Panc1 (cell line): ENCODE results near the gene LIMS3. TPM values are rescaled to one million over a fixed set of nuclear protein-coding genes. Genes with fewer than 3 reads are reported as not detected.
"Not testable (repeated sequence)": the region's sequence is repeated elsewhere in the genome, so short reads cannot be mapped to it uniquely, and the experiment has no call there.

Experiments
- ATAC-seq: fragments of 200-7000 bp; cut with Tn5 transposase; 2 replicates; pipeline ENCODE4 v1.9.1; 2020; ENCODE audit warnings: mild to moderate bottlenecking, moderate library complexity
- BruUV-seq: library from RNA; stranded (reverse); fragments of 400-500 nt; replicated peaks from 2 replicates; lab custom pipeline; 2021; lab: Mats Ljungman, UMichigan
- CTCF ChIA-PET: fragments of 300-600 bp; sonication (Branson Sonifier 250); formaldehyde crosslinking; loops from one replicate; lab custom pipeline; 2022; ENCODE audit warnings: antibody characterized with exemption; lab: Charles Lee
- POLR2A ChIA-PET: fragments of 300-600 bp; sonication (Branson Sonifier 250); formaldehyde crosslinking; loops from one replicate; lab custom pipeline; 2022; ENCODE audit warnings: antibody characterized with exemption; lab: Charles Lee
- DNase-seq: peaks from one replicate; pipeline ENCODE4 v3.0.0-alpha.2; 2010; ENCODE audit warnings: low read depth, low spot score
- H3K27ac ChIP-seq: 2 replicates; pipeline ENCODE4 v1.5.1; 2011; ENCODE audit warnings: mild to moderate bottlenecking, low read length, inconsistent platforms
- H3K27me3 ChIP-seq: fragments of 200-500 bp; sonication (Bioruptor generic); 2 replicates; pipeline ENCODE4 v1.6.0; 2014; ENCODE audit warnings: low read length, inconsistent platforms; ENCODE audit not compliant: control insufficient read depth, insufficient read depth
- H3K36me3 ChIP-seq: fragments of 200-500 bp; sonication (Bioruptor generic); 2 replicates; pipeline ENCODE4 v1.5.1; 2014; ENCODE audit warnings: inconsistent platforms, mild to moderate bottlenecking, low read length, moderate library complexity; ENCODE audit not compliant: control insufficient read depth, insufficient read depth
- H3K4me1 ChIP-seq: 2 replicates; pipeline ENCODE4 v1.5.1; 2011; ENCODE audit warnings: inconsistent platforms, mild to moderate bottlenecking, low read length, moderate library complexity; ENCODE audit not compliant: control insufficient read depth, insufficient read depth
- H3K4me3 ChIP-seq, 2 experiments: 2 replicates each; pipeline ENCODE4 v1.5.1; 2011 to 2012; ENCODE audit warnings: low read depth in 2 of 2, low read length in 2 of 2, mild to moderate bottlenecking in 2 of 2, inconsistent platforms in 1 of 2, moderate library complexity in 1 of 2
- H3K9me3 ChIP-seq: fragments of 200-500 bp; sonication (Bioruptor generic); 2 replicates; pipeline ENCODE4 v1.5.1; 2014; ENCODE audit warnings: low read depth, mild to moderate bottlenecking, inconsistent platforms, low read length, moderate library complexity; ENCODE audit not compliant: control insufficient read depth, insufficient read depth
- in situ Hi-C: cut with HindIII; loops from 2 replicates; pipeline ENCODE4 v1.10.0; 2016; ENCODE audit warnings: low sequenced_read_pairs, low pct_unique_long_range_greater_than_20kb
- intact Hi-C: fragments of 100-400 bp; cut with micrococcal nuclease; formaldehyde crosslinking; loops from one replicate; pipeline ENCODE4 v1.10.0; 2022; ENCODE audit not compliant: unreplicated experiment
- total RNA-seq: library from RNA; stranded (reverse); gene quantifications from one replicate; pipeline ENCODE4 v1.2.1, GENCODE V29; 2021; ENCODE audit not compliant: unreplicated experiment

LIMS3 gene
- total RNA-seq, 1 experiment from 2014 or later: 2.6 TPM

GRCh38 chr2:109927803-109928202, 29.3 kb downstream of the LIMS3 start:
- H3K4me1 ChIP-seq, intact Hi-C loops, in situ Hi-C loops, H3K27ac ChIP-seq, H3K27me3 ChIP-seq, DNase-seq, CTCF ChIA-PET, POLR2A ChIA-PET, H3K4me3 ChIP-seq, BruUV-seq, H3K36me3 ChIP-seq, H3K9me3 ChIP-seq: not testable (repeated sequence)
- peak; percentile 54 for ATAC-seq

- BruUV-seq, H3K4me3 ChIP-seq, in situ Hi-C loops, POLR2A ChIA-PET, DNase-seq, H3K9me3 ChIP-seq, intact Hi-C loops, H3K36me3 ChIP-seq, H3K27ac ChIP-seq, CTCF ChIA-PET, H3K27me3 ChIP-seq, H3K4me1 ChIP-seq: not testable (repeated sequence)
- peak; percentile 33; the same call in 1 of the 2 replicates for ATAC-seq
These were observed 30.7 kb downstream of the LIMS3 start for GRCh38 chr2:109929222-109929621.

- H3K27me3 ChIP-seq, intact Hi-C loops, CTCF ChIA-PET, H3K9me3 ChIP-seq, in situ Hi-C loops, H3K4me1 ChIP-seq, BruUV-seq, POLR2A ChIA-PET, ATAC-seq, H3K27ac ChIP-seq, DNase-seq, H3K4me3 ChIP-seq, H3K36me3 ChIP-seq: not testable (repeated sequence)
These were observed 38.0 kb downstream of the LIMS3 start for GRCh38 chr2:109936534-109936933.

GRCh38 chr2:109945362-109945761, 46.9 kb downstream of the LIMS3 start:
- H3K4me3 ChIP-seq, CTCF ChIA-PET, H3K36me3 ChIP-seq, H3K4me1 ChIP-seq, H3K9me3 ChIP-seq, DNase-seq, ATAC-seq, H3K27ac ChIP-seq, POLR2A ChIA-PET, H3K27me3 ChIP-seq, intact Hi-C loops, BruUV-seq, in situ Hi-C loops: not testable (repeated sequence)

- in situ Hi-C loops, H3K4me3 ChIP-seq, CTCF ChIA-PET, H3K36me3 ChIP-seq, intact Hi-C loops, POLR2A ChIA-PET, H3K27me3 ChIP-seq, BruUV-seq, H3K9me3 ChIP-seq, DNase-seq, H3K27ac ChIP-seq, H3K4me1 ChIP-seq: not testable (repeated sequence)
- ATAC-seq: peak; percentile 84
These were observed 48.9 kb downstream of the LIMS3 start for GRCh38 chr2:109947262-109947958.

- H3K27ac ChIP-seq, H3K4me3 ChIP-seq, H3K36me3 ChIP-seq, CTCF ChIA-PET, H3K27me3 ChIP-seq, intact Hi-C loops, DNase-seq, in situ Hi-C loops, POLR2A ChIA-PET, H3K9me3 ChIP-seq, BruUV-seq, H3K4me1 ChIP-seq: not testable (repeated sequence)
- peak; percentile 76 for ATAC-seq
These were observed 49.6 kb downstream of the LIMS3 start for GRCh38 chr2:109947959-109948520.

GRCh38 chr2:109950146-109950843, 51.8 kb downstream of the LIMS3 start:
- H3K4me1 ChIP-seq, ATAC-seq, H3K9me3 ChIP-seq, POLR2A ChIA-PET, H3K36me3 ChIP-seq, H3K4me3 ChIP-seq, H3K27me3 ChIP-seq, in situ Hi-C loops, CTCF ChIA-PET, intact Hi-C loops, DNase-seq, BruUV-seq, H3K27ac ChIP-seq: not testable (repeated sequence)
